Ovary (tissue), 9 donors: ENCODE data around the gene ZNF418. TPM values are rescaled to one million over a fixed set of nuclear protein-coding genes. Genes with fewer than 3 reads are reported as not detected.
A peak's percentile ranks its signal among the peaks of the same experiment; 100 is the strongest.

Experiments
- DNase-seq, 5 donors: peaks; one replicate each; pipeline ENCODE4 v3.0.0-alpha.2; 2019 to 2020
- H3K27ac ChIP-seq, 2 donors: fragments of 200-600 bp; one replicate each; pipeline versions ENCODE4 v1.5.1 to v1.8.0; 2019 to 2022
- H3K27me3 ChIP-seq: fragments of 200-600 bp; one replicate; pipeline ENCODE4 v1.8.0; 2022
- H3K36me3 ChIP-seq: fragments of 200-600 bp; sonication (generic); one replicate; pipeline ENCODE4 v1.5.1; 2019
- H3K4me1 ChIP-seq: one replicate; pipeline ENCODE4 v1.8.1; 2013; ENCODE audit warnings: mild to moderate bottlenecking, moderate library complexity; ENCODE audit not compliant: insufficient read depth
- H3K4me3 ChIP-seq: fragments of 200-600 bp; sonication (generic); one replicate; pipeline ENCODE4 v1.5.1; 2017
- H3K9me3 ChIP-seq, 2 donors: fragments of 200-600 bp in 1 of 2; sonication (generic) in 1 of 2; one replicate each; pipeline versions ENCODE4 v1.5.1 to v1.8.1; 2013 to 2019; ENCODE audit warnings: mild to moderate bottlenecking in 1 of 2, moderate library complexity in 1 of 2
- EP300 ChIP-seq: sonication (generic); formaldehyde crosslinking; IDR thresholded peaks from one replicate; pipeline ENCODE4 v1.6.1; 2017; ENCODE audit warnings: antibody characterized with exemption
- POLR2A ChIP-seq: fragments of 450-650 bp; IDR thresholded peaks from one replicate; pipeline ENCODE4 v1.6.1; 2017; ENCODE audit warnings: antibody characterized with exemption, mild to moderate bottlenecking, moderate library complexity
- WGBS, 3 donors: extraction: QIAGEN DNeasy Blood & Tissue Kit in 1 of 3; methylation state at CpG; one replicate each; pipeline versions ENCODE4 v1.1.5 to v1.1.7; 2013 to 2017; 5-methylcytosine and 5-hydroxymethylcytosine counted together
- intact Hi-C, 4 donors: fragments of 100-400 bp; cut with DNase I; formaldehyde crosslinking; loops; one replicate each; pipeline versions ENCODE4 v1.11.0 to v1.15.1; 2022 to 2023
- polyA plus RNA-seq, 2 donors: library from polyadenylated mRNA; stranded (reverse); fragments of 200-250 nt in 1 of 2; fragments of 350-450 nt in 1 of 2; fragmentation: Illumina TruSeq in 1 of 2; extraction: RNeasy Lipid Tissue Mini Kit (QIAGEN cat#74804) in 1 of 2; gene quantifications; one replicate each; pipeline ENCODE4 v1.2.3, GENCODE V29; 2013 to 2014
- total RNA-seq, 7 donors: library from RNA; depleted of rRNA in 2 of 7; stranded (reverse); fragments of >200 nt in 2 of 7; fragmentation: NEBNext Ultra II Directional in 3 of 7; extraction: Animal tissue kit (Norgen Biotek cat#: 25700) in 3 of 7; gene quantifications; one replicate each; pipeline versions ENCODE4 v1.1.0 to v1.2.4, GENCODE V29; 2016 to 2023
- TF ChIP-seq, protein P1 (sequence below), 3 donors: fragments of 450-650 bp in 2 of 3; fragments of 200-600 bp in 1 of 3; IDR thresholded peaks; one replicate each; pipeline versions ENCODE4 v1.5.1 to v1.8.0; 2016 to 2022; ENCODE audit warnings: antibody characterized with exemption in 3 of 3, mild to moderate bottlenecking in 1 of 3
- donor health status: DM: no; HTN: no; CAD: no; lungs with moderate emphysema.
- donor health status: DM: no; HTN: no; CAD: no.
- donor health status: Bipolar disorder and iron deficiency.
- donor health status: DM: yes; HTN: yes; CAD: no.
- donor health status: DM: no; HTN: no; CAD: no.
- donor health status: DM: yes; HTN: yes; CAD: no.

Gene ZNF418
- total and polyA plus RNA-seq, 9 donors, result 3.4 to 13.6 (median 9.4) TPM

DNA sequence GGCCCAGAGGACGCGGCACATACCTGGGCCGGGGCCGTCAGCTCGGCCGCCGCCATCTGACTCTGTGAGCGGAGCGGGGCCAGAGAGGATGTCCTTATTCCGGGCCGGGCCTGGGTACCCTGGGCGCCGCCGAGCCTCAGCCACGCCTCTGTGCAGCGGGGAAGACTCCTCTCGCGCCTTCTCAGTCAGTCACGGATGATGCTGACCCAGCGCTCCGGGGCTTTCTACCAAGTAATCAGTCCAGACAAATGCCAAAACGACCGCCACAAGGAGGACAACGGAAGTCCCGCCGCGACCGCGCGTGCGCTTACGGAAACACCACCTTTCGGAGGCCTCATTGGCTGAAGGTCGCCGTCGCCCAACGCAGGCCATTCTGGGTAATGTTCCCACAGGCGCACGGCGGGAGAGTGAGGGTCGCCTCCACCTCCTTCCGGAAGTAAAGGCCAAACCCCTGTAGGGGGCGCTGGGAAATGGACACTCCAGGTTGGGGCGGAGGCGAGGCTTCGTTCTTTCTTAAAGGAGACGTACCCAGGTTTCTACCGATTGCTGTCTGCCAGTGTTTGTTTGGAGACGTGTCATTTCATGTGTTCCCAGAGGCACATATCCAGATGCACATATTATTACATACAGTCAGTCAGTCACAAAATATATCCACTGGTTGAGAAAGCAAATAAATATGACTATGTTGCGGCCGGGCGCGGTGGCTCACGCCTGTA is 12.4 kb upstream of the ZNF418 start, which contains the start of gene ZNF256:
ZNF256 (minus strand) TSS at position 288 of the 716 bp plus-strand sequence; CDS start at position 56, 232 bp downstream.
- 3 to 9% (median 7%) methylated on average over 49 to 54 of the region's 54 CpGs for WGBS, 3 donors
- H3K9me3 ChIP-seq, result peaks cover 0 to 33% of the 10 kb centered on the region in 2 donors
- peaks cover 4% of the 10 kb centered on the region for H3K4me1 ChIP-seq
- no peaks in the 10 kb centered on the region for H3K27me3 ChIP-seq
- peak; percentile 89 to 94 (median 93) for DNase-seq
- H3K36me3 ChIP-seq, result no peaks in the 10 kb centered on the region
- peak within 1 kb of the TSS; percentile 56 to 71 for H3K27ac ChIP-seq
- TF ChIP-seq EP300, result no peak
- TF ChIP-seq, protein P1, sequence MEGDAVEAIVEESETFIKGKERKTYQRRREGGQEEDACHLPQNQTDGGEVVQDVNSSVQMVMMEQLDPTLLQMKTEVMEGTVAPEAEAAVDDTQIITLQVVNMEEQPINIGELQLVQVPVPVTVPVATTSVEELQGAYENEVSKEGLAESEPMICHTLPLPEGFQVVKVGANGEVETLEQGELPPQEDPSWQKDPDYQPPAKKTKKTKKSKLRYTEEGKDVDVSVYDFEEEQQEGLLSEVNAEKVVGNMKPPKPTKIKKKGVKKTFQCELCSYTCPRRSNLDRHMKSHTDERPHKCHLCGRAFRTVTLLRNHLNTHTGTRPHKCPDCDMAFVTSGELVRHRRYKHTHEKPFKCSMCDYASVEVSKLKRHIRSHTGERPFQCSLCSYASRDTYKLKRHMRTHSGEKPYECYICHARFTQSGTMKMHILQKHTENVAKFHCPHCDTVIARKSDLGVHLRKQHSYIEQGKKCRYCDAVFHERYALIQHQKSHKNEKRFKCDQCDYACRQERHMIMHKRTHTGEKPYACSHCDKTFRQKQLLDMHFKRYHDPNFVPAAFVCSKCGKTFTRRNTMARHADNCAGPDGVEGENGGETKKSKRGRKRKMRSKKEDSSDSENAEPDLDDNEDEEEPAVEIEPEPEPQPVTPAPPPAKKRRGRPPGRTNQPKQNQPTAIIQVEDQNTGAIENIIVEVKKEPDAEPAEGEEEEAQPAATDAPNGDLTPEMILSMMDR (IDR thresholded peaks at IDR 0.05), result peak; percentile 52 to 68 (median 54)
- peak; percentile 30 for TF ChIP-seq POLR2A
- peak within 1 kb of the TSS; percentile 91 for H3K4me3 ChIP-seq
- intact Hi-C loops, result no loop called here

DNA sequence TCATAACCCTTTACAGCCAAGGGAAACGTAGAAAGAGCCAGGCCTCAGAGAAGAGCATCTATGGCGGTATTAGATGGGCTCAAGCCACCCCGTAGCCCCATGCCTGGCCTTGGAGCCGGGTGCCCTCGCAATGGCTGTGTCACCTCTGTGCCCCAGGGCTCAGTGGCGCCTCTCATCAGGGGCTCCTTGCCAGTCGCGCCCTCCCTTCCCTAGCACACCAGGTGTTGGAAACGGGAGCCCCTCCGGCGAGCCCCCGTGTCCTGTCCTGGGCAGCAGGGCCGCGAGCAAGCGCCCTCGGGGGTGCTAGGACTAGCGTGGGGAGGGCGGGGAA is 11.9 kb upstream of the ZNF418 start:
- H3K27me3 ChIP-seq, result no peaks in the 10 kb centered on the region
- peak in 1 of 5 donors; percentile 23 for DNase-seq
- H3K27ac ChIP-seq, result peak overlapping the region; percentile 56 to 71
- H3K4me3 ChIP-seq, result peak overlapping the region; percentile 91
- peaks cover 4% of the 10 kb centered on the region for H3K4me1 ChIP-seq
- no peaks in the 10 kb centered on the region for H3K36me3 ChIP-seq
- TF ChIP-seq POLR2A, result no peak
- TF ChIP-seq EP300, result no peak
- TF ChIP-seq, protein P1 (IDR thresholded peaks at IDR 0.05), result no peak
- H3K9me3 ChIP-seq, result peaks cover 0 to 39% of the 10 kb centered on the region in 2 donors
- WGBS, 3 donors, result 1% methylated on average over 14 to 18 of the region's 18 CpGs
- intact Hi-C loops, result no loop called here

DNA sequence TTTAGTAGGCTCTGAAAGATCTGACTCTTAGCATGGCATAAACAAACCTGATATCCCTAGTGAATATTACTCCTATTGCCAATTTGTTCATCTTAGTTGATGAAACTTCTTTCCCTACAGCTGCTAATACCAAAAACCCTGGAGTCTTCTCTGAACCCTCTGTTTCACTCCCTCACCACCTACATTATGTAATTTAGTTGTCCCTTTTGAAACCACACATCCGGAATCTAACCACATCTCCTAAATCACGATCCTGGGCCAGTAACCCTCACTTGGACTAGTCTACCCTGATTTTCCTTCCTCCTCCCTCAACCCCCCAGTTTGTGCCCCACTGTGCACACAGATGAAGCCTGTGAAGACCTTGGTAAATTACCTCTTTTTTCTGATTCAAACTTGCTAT is 11.1 kb upstream of the ZNF418 start:
- TF ChIP-seq POLR2A (no peak), EP300 (no peak)
- TF ChIP-seq, protein P1 (IDR thresholded peaks at IDR 0.05), result no peak
- intact Hi-C loops, result no loop called here
- Histone ChIP-seq H3K4me3 (no peak overlapping the region), H3K4me1 (peaks cover 4% of the 10 kb centered on the region), H3K27me3 (no peaks in the 10 kb centered on the region), H3K27ac (no peak overlapping the region), H3K9me3 (peaks cover 0 to 46% of the 10 kb centered on the region in 2 donors), H3K36me3 (no peaks in the 10 kb centered on the region)
- WGBS, 3 donors, result 65 to 87% (median 70%) methylated on average over 2 of the region's 2 CpGs
- no peak for DNase-seq

DNA sequence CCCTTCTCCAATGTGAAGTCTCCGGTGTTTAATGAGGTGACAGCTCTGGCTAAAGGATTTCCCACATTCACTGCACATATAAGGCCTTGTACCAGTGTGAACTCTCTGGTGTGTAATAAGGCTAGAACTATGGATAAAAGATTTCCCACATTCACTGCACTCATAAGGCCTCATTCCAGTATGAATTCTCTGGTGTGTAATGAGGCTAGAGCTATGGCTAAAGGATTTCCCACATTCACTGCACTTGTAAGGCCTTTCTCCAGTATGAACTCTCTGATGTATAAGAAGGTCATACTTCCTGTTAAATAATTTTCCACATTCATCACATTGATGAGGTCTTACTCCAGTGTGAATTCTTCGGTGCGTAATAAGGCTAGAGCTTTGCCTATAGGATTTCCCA is 6.4 kb upstream of the ZNF418 start:
- no peak overlapping the region for H3K4me3 ChIP-seq
- no peak for TF ChIP-seq EP300
- no peak for TF ChIP-seq POLR2A
- TF ChIP-seq, protein P1 (IDR thresholded peaks at IDR 0.05), result no peak
- H3K4me1 ChIP-seq, result peaks cover 2% of the 10 kb centered on the region
- 98 to 100% (median 98%) methylated on average over 3 of the region's 3 CpGs for WGBS, 3 donors
- no peaks in the 10 kb centered on the region for H3K36me3 ChIP-seq
- intact Hi-C loops, result no loop called here
- H3K27me3 ChIP-seq, result no peaks in the 10 kb centered on the region
- no peak for DNase-seq
- peaks cover 5 to 63% of the 10 kb centered on the region in 2 donors for H3K9me3 ChIP-seq
- no peak overlapping the region for H3K27ac ChIP-seq
